ENCODE results near the gene SARS1.
"Not testable (repeated sequence)": the region's sequence is repeated elsewhere in the genome, so short reads cannot be mapped to it uniquely, and the experiment has no call there.

Gene SARS1

GRCh38 chr1:109221201-109221600 is 7.5 kb downstream of the SARS1 start:
- in situ Hi-C loops (cut with HindIII; ENCODE audit: low sequenced_read_pairs) = not testable (repeated sequence)

GRCh38 chr1:109225308-109225707 is 11.6 kb downstream of the SARS1 start:
- in situ Hi-C loops (cut with HindIII; ENCODE audit: low sequenced_read_pairs) = no loop called here

GRCh38 chr1:109225711-109226445 is 12.2 kb downstream of the SARS1 start:
- in situ Hi-C loops (cut with HindIII; ENCODE audit: low sequenced_read_pairs) = no loop called here

- in situ Hi-C loops (cut with HindIII; ENCODE audit: low sequenced_read_pairs) = no loop called here
Measured at GRCh38 chr1:109228167-109228566, 14.4 kb downstream of the SARS1 start.

GRCh38 chr1:109229531-109230127 is 15.9 kb downstream of the SARS1 start:
- in situ Hi-C loops (cut with HindIII; ENCODE audit: low sequenced_read_pairs) = no loop called here

GRCh38 chr1:109231066-109231465 is 17.3 kb downstream of the SARS1 start:
- in situ Hi-C loops (cut with HindIII; ENCODE audit: low sequenced_read_pairs) = no loop called here

GRCh38 chr1:109235137-109235536 is 21.4 kb downstream of the SARS1 start:
- in situ Hi-C loops (cut with HindIII; ENCODE audit: low sequenced_read_pairs) = no loop called here

- in situ Hi-C loops (cut with HindIII; ENCODE audit: low sequenced_read_pairs) = no loop called here
Measured at GRCh38 chr1:109237512-109237911, 23.8 kb downstream of the SARS1 start.

- in situ Hi-C loops (cut with HindIII; ENCODE audit: low sequenced_read_pairs) = no loop called here
Measured at GRCh38 chr1:109238382-109238781, 24.7 kb downstream of the SARS1 start.

GRCh38 chr1:109239047-109239408 is 25.3 kb downstream of the SARS1 start:
- in situ Hi-C loops (cut with HindIII; ENCODE audit: low sequenced_read_pairs) = no loop called here

GRCh38 chr1:109239409-109240068 is 25.8 kb downstream of the SARS1 start:
- in situ Hi-C loops (cut with HindIII; ENCODE audit: low sequenced_read_pairs) = loop anchor here (10.0 kb wide), 1 partner anchor 165 kb away; no protein-coding TSS in a partner anchor

- in situ Hi-C loops (cut with HindIII; ENCODE audit: low sequenced_read_pairs) = loop anchor here (10.0 kb wide), 1 partner anchor 164 kb away; no protein-coding TSS in a partner anchor
Measured at GRCh38 chr1:109240158-109241152, 26.7 kb downstream of the SARS1 start.

- in situ Hi-C loops (cut with HindIII; ENCODE audit: low sequenced_read_pairs) = loop anchor here (10.0 kb wide), 1 partner anchor 163 kb away; no protein-coding TSS in a partner anchor
Measured at GRCh38 chr1:109241344-109241743, 27.6 kb downstream of the SARS1 start.

GRCh38 chr1:109241841-109242345 is 28.2 kb downstream of the SARS1 start:
- in situ Hi-C loops (cut with HindIII; ENCODE audit: low sequenced_read_pairs) = loop anchor here (10.0 kb wide), 1 partner anchor 163 kb away; no protein-coding TSS in a partner anchor

GRCh38 chr1:109242387-109242786 is 28.7 kb downstream of the SARS1 start:
- in situ Hi-C loops (cut with HindIII; ENCODE audit: low sequenced_read_pairs) = loop anchor here (10.0 kb wide), 1 partner anchor 162 kb away; no protein-coding TSS in a partner anchor

GRCh38 chr1:109243221-109243620 is 29.5 kb downstream of the SARS1 start:
- in situ Hi-C loops (cut with HindIII; ENCODE audit: low sequenced_read_pairs) = loop anchor here (10.0 kb wide), 1 partner anchor 162 kb away; no protein-coding TSS in a partner anchor

GRCh38 chr1:109243860-109244552 is 30.3 kb downstream of the SARS1 start:
- in situ Hi-C loops (cut with HindIII; ENCODE audit: low sequenced_read_pairs) = loop anchor here (10.0 kb wide), 1 partner anchor 161 kb away; no protein-coding TSS in a partner anchor

- in situ Hi-C loops (cut with HindIII; ENCODE audit: low sequenced_read_pairs) = loop anchor here (10.0 kb wide), 1 partner anchor 159 kb away; no protein-coding TSS in a partner anchor
Measured at GRCh38 chr1:109246141-109246551, 32.4 kb downstream of the SARS1 start.
